B cell (primary cell): ENCODE results near the gene HCFC1.

Experiments used
- CTCF ChIP-seq: fragments of 200-600 bp; IDR thresholded peaks from one replicate; pipeline ENCODE4 v1.8.0; 2022; ENCODE audit warnings: antibody characterized with exemption, mild to moderate bottlenecking
- EZH2 ChIP-seq: IDR thresholded peaks from 2 replicates; pipeline ENCODE4 v1.6.1; 2012; ENCODE audit warnings: borderline replicate concordance, low read depth, mild to moderate bottlenecking, moderate library complexity, low read length; ENCODE audit not compliant: insufficient read depth, poor library complexity, severe bottlenecking

GRCh38 chrX:153967536-153968224 lies 3.9 kb downstream of the HCFC1 start:
- TF ChIP-seq CTCF (no peak), EZH2 (no peak)
